Fibroblast of lung (primary cell): ENCODE data around the gene JAKMIP1. TPM values are rescaled to one million over a fixed set of nuclear protein-coding genes. Genes with fewer than 3 reads are reported as not detected.
A peak's percentile ranks its signal among the peaks of the same experiment; 100 is the strongest.

Experiments
- DNase-seq, 2 donors: peaks; one replicate each; pipeline versions ENCODE4 v3.0.0 to v3.0.0-alpha.2; 2010; ENCODE audit warnings: low read depth in 2 of 2
- H2AFZ ChIP-seq: 2 replicates; pipeline ENCODE4 v1.5.1; 2012; ENCODE audit warnings: low read length, control low read depth, inconsistent platforms
- H3K27ac ChIP-seq: 2 replicates; pipeline ENCODE4 v1.5.1; 2011; ENCODE audit warnings: low read length, control low read depth; ENCODE audit not compliant: insufficient read depth
- H3K27me3 ChIP-seq: 2 replicates; pipeline ENCODE4 v1.5.1; 2011; ENCODE audit warnings: mild to moderate bottlenecking, low read length; ENCODE audit not compliant: control insufficient read depth, insufficient read depth
- H3K36me3 ChIP-seq: 2 replicates; pipeline ENCODE4 v1.5.1; 2011; ENCODE audit warnings: low read length; ENCODE audit not compliant: control insufficient read depth, insufficient read depth
- H3K4me1 ChIP-seq: 2 replicates; pipeline ENCODE4 v1.5.1; 2011; ENCODE audit warnings: low read length; ENCODE audit not compliant: control insufficient read depth, insufficient read depth; ENCODE audit errors: extremely low read depth
- H3K4me2 ChIP-seq: 2 replicates; pipeline ENCODE4 v1.5.1; 2011; ENCODE audit warnings: low read length, control low read depth; ENCODE audit not compliant: insufficient read depth; ENCODE audit errors: extremely low read depth
- H3K4me3 ChIP-seq, 4 experiments: fragments of 200-600 bp in 1 of 4; sonication (generic) in 1 of 4; replicated peaks in 1 of 4; 2 replicates each; pipeline ENCODE4 v1.5.1; 2011 to 2016; ENCODE audit warnings: low read length in 4 of 4, low read depth in 3 of 4, mild to moderate bottlenecking in 3 of 4, control low read depth in 2 of 4, inconsistent platforms in 1 of 4, mixed read lengths in 1 of 4; ENCODE audit not compliant: insufficient read depth in 1 of 4; ENCODE audit errors: control extremely low read depth in 1 of 4
- H3K79me2 ChIP-seq: 2 replicates; pipeline ENCODE4 v1.5.1; 2012; ENCODE audit warnings: mild to moderate bottlenecking, low read length, inconsistent platforms; ENCODE audit not compliant: control insufficient read depth, insufficient read depth
- H3K9ac ChIP-seq: 2 replicates; pipeline ENCODE4 v1.5.1; 2011; ENCODE audit warnings: mild to moderate bottlenecking, low read length, control low read depth; ENCODE audit not compliant: insufficient read depth
- H3K9me3 ChIP-seq: 2 replicates; pipeline ENCODE4 v1.5.1; 2012; ENCODE audit warnings: low read depth, low read length; ENCODE audit not compliant: control insufficient read depth, insufficient read depth
- H4K20me1 ChIP-seq: 2 replicates; pipeline ENCODE4 v1.5.1; 2011; ENCODE audit warnings: low read length; ENCODE audit not compliant: control insufficient read depth, insufficient read depth; ENCODE audit errors: extremely low read depth
- EZH2 ChIP-seq: IDR thresholded peaks from 2 replicates; pipeline ENCODE4 v1.5.1; 2012; ENCODE audit warnings: low read length, control low read depth, mild to moderate bottlenecking; ENCODE audit errors: missing control alignments
- polyA plus RNA-seq, 2 donors: library from polyadenylated mRNA; depleted of rRNA in 1 of 2; stranded (reverse) in 1 of 2; unstranded in 1 of 2; fragments of >200 nt; gene quantifications; 2 replicates each; pipeline ENCODE4 v1.2.1, GENCODE V29; 2011 to 2012; ENCODE audit warnings: missing spikeins in 1 of 2
- total RNA-seq: library from RNA; depleted of rRNA; stranded (reverse); fragments of >200 nt; gene quantifications from 2 replicates; pipeline ENCODE4 v1.2.1, GENCODE V29; 2014
- TF ChIP-seq, protein P1 (sequence below), 2 donors: IDR thresholded peaks in 1 of 2; conservative IDR thresholded peaks in 1 of 2; 1 replicate in 1 of 2; 2 replicates in 1 of 2; pipeline ENCODE4 v1.5.1; 2011 to 2012; ENCODE audit warnings: low read length in 2 of 2, control low read depth in 1 of 2, inconsistent platforms in 1 of 2, low read depth in 1 of 2, mild to moderate bottlenecking in 1 of 2

JAKMIP1 gene
- total and polyA plus RNA-seq, 2 donors (not counting 1 experiment from before 2014, with no cell fraction given), result not detected

DNA sequence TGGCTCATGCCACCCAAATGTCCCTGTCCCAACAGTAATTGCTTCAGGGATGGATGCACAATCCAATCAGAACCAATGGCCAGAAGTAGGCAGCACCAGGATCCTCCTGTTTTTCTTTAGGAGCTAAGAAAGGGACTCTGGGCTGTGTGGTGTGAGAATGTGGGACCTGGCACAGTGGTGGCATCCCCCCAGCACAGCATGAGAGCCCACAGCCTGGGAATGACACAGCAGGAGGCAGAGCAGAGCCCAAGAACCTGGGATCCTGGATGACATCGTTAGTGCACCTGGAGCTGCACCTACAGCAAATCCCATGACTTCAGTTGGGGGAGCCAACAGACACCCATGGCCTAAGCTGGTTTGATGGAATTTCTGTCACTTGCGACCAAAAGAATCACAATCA is 111.4 kb downstream of the JAKMIP1 start:
- no peak overlapping the region for H3K4me2 ChIP-seq
- H3K4me1 ChIP-seq, result no peaks in the 10 kb centered on the region
- no peak overlapping the region for H3K27ac ChIP-seq
- H3K27me3 ChIP-seq, result no peaks in the 10 kb centered on the region
- H3K79me2 ChIP-seq, result no peaks in the 10 kb centered on the region
- H2AFZ ChIP-seq, result no peak overlapping the region
- H3K9me3 ChIP-seq, result no peaks in the 10 kb centered on the region
- no peaks in the 10 kb centered on the region for H4K20me1 ChIP-seq
- no peak overlapping the region for H3K9ac ChIP-seq
- no peak for TF ChIP-seq EZH2
- TF ChIP-seq, protein P1, sequence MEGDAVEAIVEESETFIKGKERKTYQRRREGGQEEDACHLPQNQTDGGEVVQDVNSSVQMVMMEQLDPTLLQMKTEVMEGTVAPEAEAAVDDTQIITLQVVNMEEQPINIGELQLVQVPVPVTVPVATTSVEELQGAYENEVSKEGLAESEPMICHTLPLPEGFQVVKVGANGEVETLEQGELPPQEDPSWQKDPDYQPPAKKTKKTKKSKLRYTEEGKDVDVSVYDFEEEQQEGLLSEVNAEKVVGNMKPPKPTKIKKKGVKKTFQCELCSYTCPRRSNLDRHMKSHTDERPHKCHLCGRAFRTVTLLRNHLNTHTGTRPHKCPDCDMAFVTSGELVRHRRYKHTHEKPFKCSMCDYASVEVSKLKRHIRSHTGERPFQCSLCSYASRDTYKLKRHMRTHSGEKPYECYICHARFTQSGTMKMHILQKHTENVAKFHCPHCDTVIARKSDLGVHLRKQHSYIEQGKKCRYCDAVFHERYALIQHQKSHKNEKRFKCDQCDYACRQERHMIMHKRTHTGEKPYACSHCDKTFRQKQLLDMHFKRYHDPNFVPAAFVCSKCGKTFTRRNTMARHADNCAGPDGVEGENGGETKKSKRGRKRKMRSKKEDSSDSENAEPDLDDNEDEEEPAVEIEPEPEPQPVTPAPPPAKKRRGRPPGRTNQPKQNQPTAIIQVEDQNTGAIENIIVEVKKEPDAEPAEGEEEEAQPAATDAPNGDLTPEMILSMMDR (conservative IDR thresholded peaks at IDR 0.05 in 1 of 2, IDR thresholded peaks at IDR 0.05 in 1 of 2; ENCODE audit: low read depth in 1 of 2, low read length in 2 of 2), result no peak
- no peak for DNase-seq
- H3K4me3 ChIP-seq, result no peak overlapping the region
- H3K36me3 ChIP-seq, result no peaks in the 10 kb centered on the region

DNA sequence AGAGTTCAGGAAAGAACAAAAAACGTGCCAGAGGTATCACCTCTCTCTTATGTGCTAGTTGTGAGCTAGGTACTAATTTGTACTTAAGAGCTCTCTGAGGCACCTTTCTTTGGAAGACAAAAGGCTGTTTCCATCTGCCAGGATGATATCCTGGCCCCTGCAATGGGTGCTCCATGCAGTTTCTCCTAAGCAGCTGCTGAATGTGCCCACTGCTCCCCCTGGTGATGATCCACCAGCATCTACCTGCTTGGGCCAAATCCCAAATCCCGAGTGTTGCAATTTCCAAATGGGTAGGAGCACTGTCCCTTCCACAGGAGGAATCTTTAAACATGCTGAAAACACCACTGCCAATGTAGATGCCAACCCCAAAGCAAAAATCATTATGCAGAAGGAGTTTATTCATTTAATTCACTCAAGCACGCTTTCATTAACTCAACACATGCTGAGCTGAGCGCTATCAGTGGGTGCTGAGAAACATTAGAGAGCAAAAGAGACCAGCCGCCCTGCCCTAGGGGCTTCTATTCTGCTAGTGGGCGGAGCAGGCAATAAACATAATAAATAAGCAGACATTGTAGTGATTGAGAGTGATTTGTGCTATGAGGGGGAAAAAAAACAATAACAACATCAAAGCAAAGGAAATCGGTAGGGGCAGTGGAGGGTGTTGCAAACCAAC is 112.5 kb downstream of the JAKMIP1 start:
- no peak overlapping the region for H2AFZ ChIP-seq
- peak in 1 of 2 donors; percentile 11 for DNase-seq
- no peaks in the 10 kb centered on the region for H3K27me3 ChIP-seq
- H3K9me3 ChIP-seq, result no peaks in the 10 kb centered on the region
- H4K20me1 ChIP-seq, result no peaks in the 10 kb centered on the region
- no peaks in the 10 kb centered on the region for H3K36me3 ChIP-seq
- TF ChIP-seq, protein P1 (conservative IDR thresholded peaks at IDR 0.05 in 1 of 2, IDR thresholded peaks at IDR 0.05 in 1 of 2; ENCODE audit: low read depth in 1 of 2, low read length in 2 of 2), result no peak
- TF ChIP-seq EZH2, result no peak
- no peaks in the 10 kb centered on the region for H3K79me2 ChIP-seq
- H3K9ac ChIP-seq, result no peak overlapping the region
- no peak overlapping the region for H3K4me3 ChIP-seq
- H3K4me2 ChIP-seq, result no peak overlapping the region
- H3K27ac ChIP-seq, result no peak overlapping the region
- H3K4me1 ChIP-seq, result no peaks in the 10 kb centered on the region

DNA sequence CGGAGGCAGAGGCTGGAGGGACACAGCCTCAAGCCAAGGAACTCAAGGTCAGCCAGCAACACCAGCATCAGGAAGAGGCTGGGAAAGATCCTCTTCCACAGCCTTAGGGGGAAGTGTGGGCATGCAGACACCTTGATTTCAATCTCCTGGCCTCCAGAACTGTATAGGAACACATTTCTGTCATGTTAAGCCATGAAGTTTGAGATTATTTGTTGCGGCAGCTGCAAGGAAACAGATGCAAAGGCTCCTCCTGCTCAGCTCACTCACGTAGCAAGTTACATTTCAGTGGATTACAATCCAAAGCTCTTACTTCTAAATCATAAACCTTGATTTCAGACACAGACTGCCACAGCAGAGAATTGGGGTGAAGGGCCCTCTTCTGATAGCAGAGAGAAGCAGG is 113.5 kb downstream of the JAKMIP1 start:
- H3K9ac ChIP-seq, result no peak overlapping the region
- TF ChIP-seq, protein P1 (conservative IDR thresholded peaks at IDR 0.05 in 1 of 2, IDR thresholded peaks at IDR 0.05 in 1 of 2; ENCODE audit: low read depth in 1 of 2, low read length in 2 of 2), result no peak
- no peak for TF ChIP-seq EZH2
- H3K9me3 ChIP-seq, result no peaks in the 10 kb centered on the region
- H3K4me2 ChIP-seq, result no peak overlapping the region
- H3K27ac ChIP-seq, result no peak overlapping the region
- H3K4me3 ChIP-seq, result no peak overlapping the region
- no peaks in the 10 kb centered on the region for H4K20me1 ChIP-seq
- no peak for DNase-seq
- H3K4me1 ChIP-seq, result no peaks in the 10 kb centered on the region
- H3K79me2 ChIP-seq, result no peaks in the 10 kb centered on the region
- no peaks in the 10 kb centered on the region for H3K27me3 ChIP-seq
- H2AFZ ChIP-seq, result no peak overlapping the region
- H3K36me3 ChIP-seq, result no peaks in the 10 kb centered on the region
